ENCODE data around the gene RBM4B.
A peak's percentile ranks its signal among the peaks of the same experiment; 100 is the strongest.

Gene RBM4B

DNA sequence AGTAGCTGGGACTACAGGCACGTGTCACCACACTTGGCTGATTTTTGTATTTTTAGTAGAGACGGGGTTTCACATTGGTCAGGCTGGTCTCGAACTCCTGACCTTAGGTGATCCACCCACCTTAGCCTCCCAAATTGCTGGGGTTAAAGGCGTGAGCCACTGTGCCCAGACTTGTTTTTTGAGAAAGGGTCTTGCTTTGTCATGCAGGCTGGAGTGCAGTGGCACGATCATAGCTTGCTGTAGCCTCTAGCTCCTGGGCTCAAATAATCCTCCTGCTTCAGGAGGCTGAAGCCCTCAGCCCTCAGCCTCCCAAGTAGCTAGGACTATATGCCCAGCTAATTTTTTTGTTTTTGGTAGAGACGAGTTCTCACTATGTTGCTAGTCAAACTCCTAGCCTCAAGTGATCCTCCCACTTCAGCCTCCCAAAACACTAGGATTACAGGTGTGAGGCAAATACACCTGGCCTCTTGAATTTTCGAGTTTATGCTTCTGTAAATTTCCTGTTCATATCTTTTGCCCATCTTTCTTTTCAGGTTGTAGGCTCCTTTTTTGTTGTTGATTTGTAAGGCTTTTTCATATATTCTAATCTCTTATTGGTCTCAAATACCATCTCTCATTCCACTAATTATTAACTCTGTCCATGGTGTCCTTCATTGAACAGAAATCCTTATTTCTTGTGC, 3.4 kb upstream of the RBM4B start:
- Histone ChIP-seq H3K27ac (ENCODE audit: low read length, poor library complexity, severe bottlenecking) (no peak overlapping the region), H3K23ac (ENCODE audit: low read length in 2 of 2) (no peak overlapping the region), H3K9ac (ENCODE audit: low read length) (no peak overlapping the region), H3K79me1 (replicated peaks; ENCODE audit: low read length, poor library complexity, severe bottlenecking) (peaks cover 2% of the 10 kb centered on the region), H2AFZ (ENCODE audit: low read depth, low read length) (no peak overlapping the region), H3K27me3 (ENCODE audit: control insufficient read depth in 1 of 2, insufficient read depth in 1 of 2, low read length in 2 of 2) (no peaks in the 10 kb centered on the region), H4K91ac (ENCODE audit: low read length) (no peak overlapping the region), H2BK15ac (ENCODE audit: low read depth, poor library complexity, severe bottlenecking) (no peak overlapping the region), H4K8ac (ENCODE audit: low read length) (no peak overlapping the region), H3K4me1 (ENCODE audit: control insufficient read depth, insufficient read depth, low read depth, low read length) (peaks cover 5% of the 10 kb centered on the region), H3K4ac (ENCODE audit: low read depth in 1 of 2, low read length in 2 of 2) (no peak overlapping the region), H2BK120ac (ENCODE audit: low read depth, low read length) (no peak overlapping the region), H3K4me3 (ENCODE audit: insufficient read depth in 1 of 2, low read depth in 1 of 2, low read length in 2 of 2) (no peak overlapping the region), H3K18ac (ENCODE audit: low read depth in 1 of 2, low read length in 2 of 2) (no peak overlapping the region), H3K9me3 (ENCODE audit: control insufficient read depth, low read length) (no peaks in the 10 kb centered on the region), H2AK5ac (ENCODE audit: low read length, severe bottlenecking) (no peak overlapping the region), H3K4me2 (ENCODE audit: low read length, poor library complexity, severe bottlenecking) (no peak overlapping the region), H2BK12ac (ENCODE audit: low read length in 2 of 2) (no peak overlapping the region), H3K36me3 (ENCODE audit: control insufficient read depth in 1 of 2, insufficient read depth in 2 of 2, low read depth in 1 of 2, low read length in 2 of 2) (peaks cover 8 to 28% of the 10 kb centered on the region in 2 experiments), H3K14ac (ENCODE audit: low read length in 2 of 2) (no peak overlapping the region), H2BK5ac (ENCODE audit: low read depth, low read length, poor library complexity, severe bottlenecking) (no peak overlapping the region)
- 93% methylated on average over 6 of the region's 7 CpGs for WGBS
- DNase-seq = no peak

- Histone ChIP-seq H2BK15ac (ENCODE audit: low read depth, poor library complexity, severe bottlenecking) (peak overlapping the region; percentile 93), H3K36me3 (ENCODE audit: control insufficient read depth in 1 of 2, insufficient read depth in 2 of 2, low read depth in 1 of 2, low read length in 2 of 2) (peaks cover 5 to 19% of the 10 kb centered on the region in 2 experiments), H3K14ac (ENCODE audit: low read length in 2 of 2) (no peak overlapping the region), H2BK120ac (ENCODE audit: low read depth, low read length) (peak overlapping the region; percentile 97), H3K4me2 (ENCODE audit: low read length, poor library complexity, severe bottlenecking) (peak overlapping the region; percentile 58), H2BK5ac (ENCODE audit: low read depth, low read length, poor library complexity, severe bottlenecking) (peak overlapping the region; percentile 92), H3K23ac (ENCODE audit: low read length in 2 of 2) (no peak overlapping the region), H2BK12ac (ENCODE audit: low read length in 2 of 2) (no peak overlapping the region), H3K27ac (ENCODE audit: low read length, poor library complexity, severe bottlenecking) (peak overlapping the region; percentile 78), H3K4me3 (ENCODE audit: insufficient read depth in 1 of 2, low read depth in 1 of 2, low read length in 2 of 2) (peak overlapping the region; percentile 73 to 82), H2AK5ac (ENCODE audit: low read length, severe bottlenecking) (no peak overlapping the region), H3K18ac (ENCODE audit: low read depth in 1 of 2, low read length in 2 of 2) (peak overlapping the region; percentile 87 to 91), H4K8ac (ENCODE audit: low read length) (peak overlapping the region; percentile 81), H4K91ac (ENCODE audit: low read length) (no peak overlapping the region), H3K4me1 (ENCODE audit: control insufficient read depth, insufficient read depth, low read depth, low read length) (peaks cover 7% of the 10 kb centered on the region), H3K9ac (ENCODE audit: low read length) (peak overlapping the region; percentile 99), H3K4ac (ENCODE audit: low read depth in 1 of 2, low read length in 2 of 2) (peak overlapping the region in 1 of 2 experiments; percentile 96), H2AFZ (ENCODE audit: low read depth, low read length) (no peak overlapping the region), H3K9me3 (ENCODE audit: control insufficient read depth, low read length) (no peaks in the 10 kb centered on the region), H3K79me1 (replicated peaks; ENCODE audit: low read length, poor library complexity, severe bottlenecking) (peaks cover 2% of the 10 kb centered on the region), H3K27me3 (ENCODE audit: control insufficient read depth in 1 of 2, insufficient read depth in 1 of 2, low read length in 2 of 2) (no peaks in the 10 kb centered on the region)
- peak; percentile 38 for DNase-seq
- 21% methylated on average over 24 of the region's 27 CpGs for WGBS
Measured at GRCh38 chr11:66676931-66677598, 622 bp downstream of the RBM4B start.

DNA sequence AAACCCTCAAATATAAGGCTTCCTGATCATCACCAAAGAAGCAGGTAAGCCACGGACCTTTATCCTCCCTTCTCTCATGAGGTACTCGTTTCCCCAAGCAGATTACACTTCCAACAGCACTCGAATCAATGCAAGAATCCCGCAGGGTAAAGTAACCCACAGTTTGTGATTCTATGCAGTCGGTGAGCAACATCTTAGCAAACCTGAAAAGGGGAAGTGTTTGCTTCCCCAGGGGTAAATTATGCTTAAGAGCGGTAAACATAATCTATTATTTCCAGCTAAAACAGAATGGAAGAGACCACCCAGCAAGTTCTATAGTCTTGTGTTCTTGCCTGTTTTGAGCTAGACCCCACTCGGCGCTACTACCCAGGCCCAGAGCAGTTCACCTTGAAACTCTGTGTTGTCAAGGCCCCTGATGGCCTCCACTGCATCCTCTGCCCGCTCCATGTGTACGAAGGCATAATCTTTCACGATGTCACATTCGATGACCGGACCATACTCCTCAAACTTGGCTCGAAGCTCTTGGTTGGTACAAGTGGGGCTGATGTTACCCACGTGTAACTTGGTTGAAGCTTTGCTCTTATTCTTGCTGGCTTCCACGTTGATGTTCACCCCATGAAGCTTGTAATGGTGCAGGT, 1.3 kb downstream of the RBM4B start:
- Histone ChIP-seq H2BK12ac (ENCODE audit: low read length in 2 of 2) (no peak overlapping the region), H2BK5ac (ENCODE audit: low read depth, low read length, poor library complexity, severe bottlenecking) (no peak overlapping the region), H3K4me3 (ENCODE audit: insufficient read depth in 1 of 2, low read depth in 1 of 2, low read length in 2 of 2) (peak overlapping the region in 1 of 2 experiments; percentile 82), H3K27ac (ENCODE audit: low read length, poor library complexity, severe bottlenecking) (no peak overlapping the region), H3K36me3 (ENCODE audit: control insufficient read depth in 1 of 2, insufficient read depth in 2 of 2, low read depth in 1 of 2, low read length in 2 of 2) (peaks cover 5 to 19% of the 10 kb centered on the region in 2 experiments), H2AK5ac (ENCODE audit: low read length, severe bottlenecking) (no peak overlapping the region), H2BK15ac (ENCODE audit: low read depth, poor library complexity, severe bottlenecking) (no peak overlapping the region), H3K23ac (ENCODE audit: low read length in 2 of 2) (no peak overlapping the region), H3K27me3 (ENCODE audit: control insufficient read depth in 1 of 2, insufficient read depth in 1 of 2, low read length in 2 of 2) (no peaks in the 10 kb centered on the region), H3K4ac (ENCODE audit: low read depth in 1 of 2, low read length in 2 of 2) (no peak overlapping the region), H3K18ac (ENCODE audit: low read depth in 1 of 2, low read length in 2 of 2) (no peak overlapping the region), H3K4me2 (ENCODE audit: low read length, poor library complexity, severe bottlenecking) (peak overlapping the region; percentile 3), H3K4me1 (ENCODE audit: control insufficient read depth, insufficient read depth, low read depth, low read length) (peaks cover 7% of the 10 kb centered on the region), H4K91ac (ENCODE audit: low read length) (no peak overlapping the region), H3K9ac (ENCODE audit: low read length) (peak overlapping the region; percentile 99), H2AFZ (ENCODE audit: low read depth, low read length) (no peak overlapping the region), H3K14ac (ENCODE audit: low read length in 2 of 2) (no peak overlapping the region), H4K8ac (ENCODE audit: low read length) (no peak overlapping the region), H2BK120ac (ENCODE audit: low read depth, low read length) (no peak overlapping the region), H3K9me3 (ENCODE audit: control insufficient read depth, low read length) (no peaks in the 10 kb centered on the region), H3K79me1 (replicated peaks; ENCODE audit: low read length, poor library complexity, severe bottlenecking) (peaks cover 2% of the 10 kb centered on the region)
- 93% methylated on average over 16 of the region's 16 CpGs for WGBS
- DNase-seq = no peak

DNA sequence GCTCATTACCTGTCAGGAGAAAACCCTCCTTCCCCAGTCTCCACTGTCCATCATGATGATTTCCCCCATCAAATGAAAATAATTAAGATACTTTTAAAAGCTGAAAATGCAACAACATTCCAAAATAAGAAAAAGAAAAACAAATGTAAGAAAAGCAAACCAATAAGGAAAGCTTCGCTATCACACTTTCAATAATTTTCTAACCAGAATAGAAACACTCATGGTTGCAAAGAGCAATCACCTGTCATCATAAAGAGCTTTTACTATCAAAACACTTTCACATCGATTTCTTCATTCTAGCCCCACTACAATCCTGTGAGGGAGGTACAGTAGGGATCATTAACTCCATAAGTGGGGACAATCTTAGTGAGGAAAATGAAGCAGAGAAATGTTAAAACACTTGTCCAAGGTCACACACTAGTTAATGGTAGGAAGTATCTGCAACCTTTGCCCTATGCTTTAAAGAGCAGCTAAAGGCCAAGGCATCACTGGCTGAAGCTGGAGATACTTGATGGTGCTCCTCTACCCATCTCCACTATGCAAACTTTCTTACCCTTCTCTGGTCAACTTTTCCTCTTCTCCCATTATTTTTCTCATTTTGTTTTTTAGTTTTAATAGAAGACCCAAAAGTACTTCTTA, 2.6 kb downstream of the RBM4B start:
- no peak overlapping the region for H3K4me3 ChIP-seq (ENCODE audit: insufficient read depth in 1 of 2, low read depth in 1 of 2, low read length in 2 of 2)
- H3K27ac ChIP-seq (ENCODE audit: low read length, poor library complexity, severe bottlenecking) = no peak overlapping the region
- no peak overlapping the region for H3K14ac ChIP-seq (ENCODE audit: low read length in 2 of 2)
- no peak overlapping the region for H2BK12ac ChIP-seq (ENCODE audit: low read length in 2 of 2)
- no peak overlapping the region for H3K4ac ChIP-seq (ENCODE audit: low read depth in 1 of 2, low read length in 2 of 2)
- no peak overlapping the region for H2BK15ac ChIP-seq (ENCODE audit: low read depth, poor library complexity, severe bottlenecking)
- no peak overlapping the region for H3K9ac ChIP-seq (ENCODE audit: low read length)
- H2BK120ac ChIP-seq (ENCODE audit: low read depth, low read length) = no peak overlapping the region
- H2AK5ac ChIP-seq (ENCODE audit: low read length, severe bottlenecking) = no peak overlapping the region
- peaks cover 8 to 30% of the 10 kb centered on the region in 2 experiments for H3K36me3 ChIP-seq (ENCODE audit: control insufficient read depth in 1 of 2, insufficient read depth in 2 of 2, low read depth in 1 of 2, low read length in 2 of 2)
- H2AFZ ChIP-seq (ENCODE audit: low read depth, low read length) = no peak overlapping the region
- no peak overlapping the region for H3K18ac ChIP-seq (ENCODE audit: low read depth in 1 of 2, low read length in 2 of 2)
- H3K27me3 ChIP-seq (ENCODE audit: control insufficient read depth in 1 of 2, insufficient read depth in 1 of 2, low read length in 2 of 2) = no peaks in the 10 kb centered on the region
- peaks cover 7% of the 10 kb centered on the region for H3K4me1 ChIP-seq (ENCODE audit: control insufficient read depth, insufficient read depth, low read depth, low read length)
- 100% methylated on average over 1 of the region's 2 CpGs for WGBS
- no peak for DNase-seq
- no peak overlapping the region for H3K23ac ChIP-seq (ENCODE audit: low read length in 2 of 2)
- no peak overlapping the region for H2BK5ac ChIP-seq (ENCODE audit: low read depth, low read length, poor library complexity, severe bottlenecking)
- no peak overlapping the region for H3K4me2 ChIP-seq (ENCODE audit: low read length, poor library complexity, severe bottlenecking)
- peaks cover 11% of the 10 kb centered on the region for H3K79me1 ChIP-seq (replicated peaks; ENCODE audit: low read length, poor library complexity, severe bottlenecking)
- H3K9me3 ChIP-seq (ENCODE audit: control insufficient read depth, low read length) = no peaks in the 10 kb centered on the region
- no peak overlapping the region for H4K91ac ChIP-seq (ENCODE audit: low read length)
- H4K8ac ChIP-seq (ENCODE audit: low read length) = no peak overlapping the region

Data from mesenchymal stem cell (in vitro differentiated cells and primary cell).